Measurements from ENCODE around the gene HDAC8. TPM values are rescaled to one million over a fixed set of nuclear protein-coding genes. Genes with fewer than 3 reads are reported as not detected.

Gene HDAC8
- total RNA-seq, 1 donor from 2014 or later = 39.6 TPM

GRCh38 chrX:72393836-72394517 lies 178.7 kb downstream of the HDAC8 start:
- H3K4me3 Mint-ChIP-seq = no peak overlapping the region
- intact Hi-C loops (cut with micrococcal nuclease) = no loop called here
- CTCF ChIA-PET = no interaction called here
- no peaks in the 10 kb centered on the region for H3K9me3 Mint-ChIP-seq
- H3K36me3 Mint-ChIP-seq (ENCODE audit: low read depth) = peaks cover 3% of the 10 kb centered on the region
- no peak for ATAC-seq (ENCODE audit: low read depth)
- POLR2A ChIA-PET = no interaction called here
- H3K27ac Mint-ChIP-seq = no peak overlapping the region
- H3K27me3 Mint-ChIP-seq = no peaks in the 10 kb centered on the region
- TF ChIP-seq, protein P1, sequence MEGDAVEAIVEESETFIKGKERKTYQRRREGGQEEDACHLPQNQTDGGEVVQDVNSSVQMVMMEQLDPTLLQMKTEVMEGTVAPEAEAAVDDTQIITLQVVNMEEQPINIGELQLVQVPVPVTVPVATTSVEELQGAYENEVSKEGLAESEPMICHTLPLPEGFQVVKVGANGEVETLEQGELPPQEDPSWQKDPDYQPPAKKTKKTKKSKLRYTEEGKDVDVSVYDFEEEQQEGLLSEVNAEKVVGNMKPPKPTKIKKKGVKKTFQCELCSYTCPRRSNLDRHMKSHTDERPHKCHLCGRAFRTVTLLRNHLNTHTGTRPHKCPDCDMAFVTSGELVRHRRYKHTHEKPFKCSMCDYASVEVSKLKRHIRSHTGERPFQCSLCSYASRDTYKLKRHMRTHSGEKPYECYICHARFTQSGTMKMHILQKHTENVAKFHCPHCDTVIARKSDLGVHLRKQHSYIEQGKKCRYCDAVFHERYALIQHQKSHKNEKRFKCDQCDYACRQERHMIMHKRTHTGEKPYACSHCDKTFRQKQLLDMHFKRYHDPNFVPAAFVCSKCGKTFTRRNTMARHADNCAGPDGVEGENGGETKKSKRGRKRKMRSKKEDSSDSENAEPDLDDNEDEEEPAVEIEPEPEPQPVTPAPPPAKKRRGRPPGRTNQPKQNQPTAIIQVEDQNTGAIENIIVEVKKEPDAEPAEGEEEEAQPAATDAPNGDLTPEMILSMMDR (IDR thresholded peaks at IDR 0.05) = no peak
- DNase-seq = no peak
- H3K4me1 Mint-ChIP-seq = no peaks in the 10 kb centered on the region

DNA sequence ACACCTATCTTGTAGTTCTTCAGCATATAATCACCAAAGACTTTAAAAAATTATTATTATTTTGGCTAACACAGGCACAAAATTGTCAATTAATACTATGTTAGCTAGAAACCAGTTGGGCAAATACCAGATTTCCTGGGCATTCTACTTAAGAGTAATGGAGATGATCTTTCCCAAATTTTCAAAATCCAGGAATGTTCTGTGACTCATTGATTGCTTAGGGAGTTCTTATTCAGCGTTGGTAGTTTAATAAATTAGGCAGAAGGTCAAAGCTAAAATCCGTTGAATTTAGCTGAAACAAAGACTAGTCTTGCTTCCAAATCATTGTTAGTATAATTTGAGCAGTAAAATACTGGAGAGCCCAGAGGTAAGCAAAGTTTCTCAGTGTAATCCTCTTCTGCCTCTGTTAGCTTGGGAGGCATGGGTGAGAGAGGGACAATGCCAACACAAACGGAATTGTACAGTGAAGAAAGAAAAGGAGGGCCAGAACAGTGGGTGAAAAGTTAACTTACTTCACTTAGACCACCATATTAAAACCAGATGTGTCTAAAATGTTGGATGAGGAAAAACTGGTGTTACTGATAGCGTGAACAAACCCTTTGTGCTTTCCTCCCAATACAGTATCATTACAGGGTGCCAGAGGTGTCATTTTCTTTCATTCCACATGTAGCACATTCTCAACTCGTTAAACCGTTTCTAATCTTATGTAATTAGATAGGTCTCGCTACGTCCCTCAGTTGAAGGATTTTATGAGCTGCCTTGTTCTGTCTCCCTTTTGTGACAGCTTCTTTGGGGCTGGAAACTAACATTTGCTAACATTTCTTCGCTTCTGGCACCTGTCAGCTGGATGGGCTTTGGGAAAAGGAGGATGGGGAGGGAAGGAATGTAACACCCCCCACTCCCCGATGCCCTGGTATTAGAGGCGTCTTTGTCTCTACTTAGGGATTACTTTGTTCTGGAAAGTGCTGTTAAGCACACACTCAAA lies 179.5 kb downstream of the HDAC8 start:
- no peak overlapping the region for H3K27ac Mint-ChIP-seq
- TF ChIP-seq, protein P1 (IDR thresholded peaks at IDR 0.05) = no peak
- CTCF ChIA-PET = no interaction called here
- H3K36me3 Mint-ChIP-seq (ENCODE audit: low read depth) = peaks cover 3% of the 10 kb centered on the region
- no peaks in the 10 kb centered on the region for H3K27me3 Mint-ChIP-seq
- intact Hi-C loops (cut with micrococcal nuclease) = no loop called here
- no peak for DNase-seq
- no peaks in the 10 kb centered on the region for H3K4me1 Mint-ChIP-seq
- no peaks in the 10 kb centered on the region for H3K9me3 Mint-ChIP-seq
- H3K4me3 Mint-ChIP-seq = no peak overlapping the region
- POLR2A ChIA-PET = no interaction called here
- ATAC-seq (ENCODE audit: low read depth) = no peak

DNA sequence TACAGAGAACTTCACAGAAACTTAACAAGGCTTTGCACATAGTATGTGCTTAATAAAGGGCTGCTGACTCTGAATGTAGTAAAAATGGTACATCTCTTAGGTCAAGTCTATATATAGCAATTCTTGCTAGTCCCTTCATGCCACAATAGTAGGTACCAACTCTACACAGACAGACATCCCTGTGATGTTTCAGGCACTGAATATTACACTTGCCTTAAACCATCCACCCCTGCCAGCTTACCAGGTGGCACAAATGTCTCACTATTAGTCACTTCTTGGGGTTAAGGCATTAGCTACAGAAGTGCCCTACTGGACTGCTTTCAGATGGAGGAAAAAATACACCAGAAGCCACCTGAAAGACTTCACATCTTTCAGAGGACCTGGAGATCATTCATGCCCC lies 180.6 kb downstream of the HDAC8 start:
- Mint-ChIP-seq H3K36me3 (ENCODE audit: low read depth) (peaks cover 3% of the 10 kb centered on the region), H3K27ac (no peak overlapping the region), H3K27me3 (no peaks in the 10 kb centered on the region), H3K4me3 (no peak overlapping the region), H3K4me1 (no peaks in the 10 kb centered on the region), H3K9me3 (no peaks in the 10 kb centered on the region)
- TF ChIP-seq, protein P1 (IDR thresholded peaks at IDR 0.05) = no peak
- intact Hi-C loops (cut with micrococcal nuclease) = no loop called here
- ChIA-PET CTCF (no interaction called here), POLR2A (no interaction called here)
- ATAC-seq (ENCODE audit: low read depth) (no peak), DNase-seq (no peak)

GRCh38 chrX:72387247-72387646 lies 185.4 kb downstream of the HDAC8 start:
- Mint-ChIP-seq H3K4me1 (peaks cover 5% of the 10 kb centered on the region), H3K36me3 (ENCODE audit: low read depth) (peaks cover 5% of the 10 kb centered on the region), H3K4me3 (no peak overlapping the region), H3K27me3 (no peaks in the 10 kb centered on the region), H3K27ac (no peak overlapping the region), H3K9me3 (no peaks in the 10 kb centered on the region)
- intact Hi-C loops (cut with micrococcal nuclease) = no loop called here
- ATAC-seq (ENCODE audit: low read depth) (no peak), DNase-seq (no peak)
- ChIA-PET CTCF (no interaction called here), POLR2A (no interaction called here)
- TF ChIP-seq, protein P1 (IDR thresholded peaks at IDR 0.05) = no peak

DNA sequence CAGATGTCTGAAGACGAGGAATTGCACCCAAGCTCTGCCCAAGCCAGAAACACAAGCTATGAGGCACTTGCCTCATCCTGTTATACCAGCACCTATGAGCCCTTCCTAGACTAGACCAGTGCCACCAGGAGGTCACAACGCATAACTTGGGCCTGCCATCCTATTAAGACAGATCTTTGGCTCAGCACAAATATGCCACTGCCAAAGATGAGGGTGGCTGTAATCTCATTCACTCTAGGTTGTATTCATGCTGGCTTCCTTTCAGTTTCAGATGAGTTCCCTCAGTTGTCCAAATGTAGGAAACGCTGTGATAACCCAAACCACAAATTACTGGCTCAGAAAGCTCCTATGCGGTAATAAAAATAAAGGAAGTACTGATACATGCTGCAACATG lies 190.4 kb downstream of the HDAC8 start:
- DNase-seq (no peak), ATAC-seq (ENCODE audit: low read depth) (no peak)
- H3K36me3 Mint-ChIP-seq (ENCODE audit: low read depth) = peaks cover 2% of the 10 kb centered on the region
- no peak overlapping the region for H3K27ac Mint-ChIP-seq
- ChIA-PET POLR2A (no interaction called here), CTCF (no interaction called here)
- H3K27me3 Mint-ChIP-seq = no peaks in the 10 kb centered on the region
- intact Hi-C loops (cut with micrococcal nuclease) = no loop called here
- H3K4me3 Mint-ChIP-seq = no peak overlapping the region
- TF ChIP-seq, protein P1 (IDR thresholded peaks at IDR 0.05) = no peak
- H3K4me1 Mint-ChIP-seq = peaks cover 5% of the 10 kb centered on the region
- no peaks in the 10 kb centered on the region for H3K9me3 Mint-ChIP-seq
